ENCODE measurements around the gene BLMH.

Gene BLMH

GRCh38 chr17:30200106-30200505 is 91.6 kb downstream of the BLMH start:
- DNase-seq (ENCODE audit: low read depth) = no peak

GRCh38 chr17:30199600-30199999 is 92.1 kb downstream of the BLMH start:
- DNase-seq (ENCODE audit: low read depth) = no peak
